H1 (cell line): ENCODE measurements around the gene TPRX1. TPM values are rescaled to one million over a fixed set of nuclear protein-coding genes. Genes with fewer than 3 reads are reported as not detected.

ENCODE experiments used
- CTCF ChIA-PET: fragments of 300-600 bp; sonication (Branson Sonifier 250); formaldehyde crosslinking; loops from one replicate; lab custom pipeline; 2021; ENCODE audit not compliant: partially characterized antibody; lab: Charles Lee
- POLR2A ChIA-PET: fragments of 300-600 bp; sonication (Branson Sonifier 250); formaldehyde crosslinking; loops from one replicate; lab custom pipeline; 2021; ENCODE audit warnings: inconsistent platforms; ENCODE audit not compliant: partially characterized antibody; lab: Charles Lee
- DNase-seq, 2 experiments: peaks; one replicate each; pipeline versions ENCODE4 v3.0.0 to v3.0.0-alpha.2; 2010 to 2022; ENCODE audit warnings: low spot score in 2 of 2, low read depth in 1 of 2, mixed read lengths in 1 of 2
- FAIRE-seq: peaks from 2 replicates; lab custom pipeline; 2011; peaks lifted over from hg19 to GRCh38; lab: Jason Lieb, UNC
- H2AFZ ChIP-seq: 2 replicates; pipeline ENCODE4 v1.8.1; 2012; ENCODE audit warnings: low read length, inconsistent platforms
- H2AK5ac ChIP-seq: 2 replicates; pipeline ENCODE4 v1.6.1; 2013; ENCODE audit warnings: low read depth, low read length
- H2BK120ac ChIP-seq: replicated peaks from 2 replicates; pipeline ENCODE3; 2013; ENCODE audit warnings: low read depth, low read length, inconsistent platforms
- H2BK12ac ChIP-seq: 2 replicates; pipeline ENCODE4 v1.6.1; 2013; ENCODE audit warnings: low read depth, low read length
- H2BK15ac ChIP-seq: 2 replicates; pipeline ENCODE4 v1.6.1; 2013; ENCODE audit warnings: low read length
- H2BK20ac ChIP-seq: 2 replicates; pipeline ENCODE4 v1.6.1; 2013; ENCODE audit warnings: low read length
- H2BK5ac ChIP-seq: 2 replicates; pipeline ENCODE4 v1.6.1; 2013; ENCODE audit warnings: low read depth, low read length
- H3K14ac ChIP-seq: 2 replicates; pipeline ENCODE4 v1.6.1; 2013; ENCODE audit warnings: inconsistent platforms; ENCODE audit not compliant: insufficient read length
- H3K18ac ChIP-seq: 2 replicates; pipeline ENCODE4 v1.6.1; 2013; ENCODE audit warnings: low read length; ENCODE audit errors: extremely low read depth
- H3K23ac ChIP-seq: 2 replicates; pipeline ENCODE4 v1.6.1; 2013; ENCODE audit warnings: inconsistent platforms; ENCODE audit not compliant: insufficient read length
- H3K23me2 ChIP-seq: 2 replicates; pipeline ENCODE4 v1.6.1; 2013; ENCODE audit warnings: low read depth, low read length
- H3K27ac ChIP-seq: 2 replicates; pipeline ENCODE4 v1.6.1; 2011; ENCODE audit warnings: low read depth, low read length, inconsistent platforms
- H3K27me3 ChIP-seq, 4 experiments: replicated peaks in 1 of 4; 1 replicate in 1 of 4; 2 replicates in 3 of 4; pipeline versions ENCODE4 v1.6.1 to v1.8.1; 2011 to 2013; ENCODE audit warnings: low read length in 3 of 4, mild to moderate bottlenecking in 3 of 4, inconsistent platforms in 2 of 4, mixed read lengths in 2 of 4, moderate library complexity in 1 of 4; ENCODE audit not compliant: control insufficient read depth in 3 of 4, insufficient read depth in 3 of 4; ENCODE audit errors: extremely low read depth in 1 of 4
- H3K36me3 ChIP-seq, 4 experiments: 2 replicates each; pipeline versions ENCODE4 v1.6.1 to v1.8.1; 2011 to 2013; ENCODE audit warnings: mild to moderate bottlenecking in 4 of 4, low read length in 3 of 4, moderate library complexity in 2 of 4, control low read depth in 1 of 4, inconsistent platforms in 1 of 4; ENCODE audit not compliant: insufficient read depth in 4 of 4, control insufficient read depth in 2 of 4
- H3K4ac ChIP-seq: replicated peaks from 2 replicates; pipeline ENCODE3; 2013; ENCODE audit warnings: low read length, low read depth, mixed read lengths, inconsistent platforms; ENCODE audit not compliant: insufficient read length
- H3K4me1 ChIP-seq, 4 experiments: replicated peaks in 1 of 4; 1 replicate in 1 of 4; 2 replicates in 3 of 4; pipeline versions ENCODE4 v1.6.1 to v1.8.1; 2011 to 2013; ENCODE audit warnings: low read length in 3 of 4, inconsistent platforms in 2 of 4, mixed read lengths in 1 of 4; ENCODE audit not compliant: insufficient read depth in 4 of 4, control insufficient read depth in 3 of 4
- H3K4me2 ChIP-seq, 2 experiments: 2 replicates each; pipeline versions ENCODE4 v1.6.1 to v1.8.1; 2011 to 2013; ENCODE audit warnings: low read depth in 2 of 2, low read length in 2 of 2, control low read depth in 1 of 2, inconsistent platforms in 1 of 2, mild to moderate bottlenecking in 1 of 2; ENCODE audit not compliant: insufficient read depth in 1 of 2
- H3K4me3 ChIP-seq, 4 experiments: fragments of 200-600, 300-600 bp in 1 of 4; sonication (generic), shearing (Covaris generic), sonication (Bioruptor Twin) in 1 of 4; 2 replicates each; pipeline versions ENCODE4 v1.5.1 to v1.8.1; 2011 to 2016; ENCODE audit warnings: low read length in 4 of 4, low read depth in 3 of 4, control low read depth in 2 of 4, inconsistent platforms in 2 of 4, mild to moderate bottlenecking in 2 of 4, mixed read lengths in 1 of 4, moderate library complexity in 1 of 4; ENCODE audit not compliant: insufficient read depth in 2 of 4; ENCODE audit errors: extremely low read depth in 1 of 4
- H3K56ac ChIP-seq: replicated peaks from 2 replicates; pipeline ENCODE3; 2013; ENCODE audit warnings: low read depth, mild to moderate bottlenecking, mixed read lengths, low read length, inconsistent platforms; ENCODE audit not compliant: insufficient read length
- H3K79me1 ChIP-seq: 2 replicates; pipeline ENCODE4 v1.6.1; 2013; ENCODE audit warnings: low read depth, low read length, control low read depth
- H3K79me2 ChIP-seq, 2 experiments: 2 replicates each; pipeline versions ENCODE4 v1.6.1 to v1.8.1; 2012 to 2013; ENCODE audit warnings: low read length in 2 of 2, mild to moderate bottlenecking in 2 of 2, inconsistent platforms in 1 of 2; ENCODE audit not compliant: insufficient read depth in 2 of 2, control insufficient read depth in 1 of 2
- H3K9ac ChIP-seq, 4 experiments: replicated peaks in 1 of 4; 1 replicate in 1 of 4; 2 replicates in 3 of 4; pipeline versions ENCODE4 v1.6.1 to v1.8.1; 2011 to 2013; ENCODE audit warnings: low read depth in 3 of 4, low read length in 3 of 4, control low read depth in 2 of 4, mild to moderate bottlenecking in 2 of 4, moderate library complexity in 2 of 4, inconsistent platforms in 1 of 4; ENCODE audit errors: extremely low read depth in 1 of 4
- H3K9me3 ChIP-seq, 2 experiments: 2 replicates each; pipeline versions ENCODE4 v1.6.1 to v1.8.1; 2012 to 2013; ENCODE audit warnings: mild to moderate bottlenecking in 2 of 2, moderate library complexity in 2 of 2, control low read depth in 1 of 2, inconsistent platforms in 1 of 2, low read depth in 1 of 2, low read length in 1 of 2, mixed read lengths in 1 of 2; ENCODE audit not compliant: insufficient read depth in 2 of 2
- H4K20me1 ChIP-seq, 2 experiments: replicated peaks in 1 of 2; 2 replicates each; pipeline versions ENCODE3 to v1.8.1; 2011 to 2013; ENCODE audit warnings: inconsistent platforms in 2 of 2, low read length in 2 of 2, mild to moderate bottlenecking in 1 of 2; ENCODE audit not compliant: insufficient read depth in 2 of 2, control insufficient read depth in 1 of 2
- H4K5ac ChIP-seq: 2 replicates; pipeline ENCODE4 v1.6.1; 2013; ENCODE audit warnings: low read length, low read depth, mixed read lengths, inconsistent platforms; ENCODE audit not compliant: insufficient read length
- H4K8ac ChIP-seq: 2 replicates; pipeline ENCODE4 v1.8.0; 2013; ENCODE audit warnings: mild to moderate bottlenecking, moderate library complexity, low read length, inconsistent platforms; ENCODE audit not compliant: insufficient read depth; ENCODE audit errors: extremely low read depth
- H4K91ac ChIP-seq: replicated peaks from 2 replicates; pipeline ENCODE3; 2013; ENCODE audit warnings: low read length, mixed read lengths, inconsistent platforms; ENCODE audit not compliant: insufficient read length
- CBX5 ChIP-seq: fragments of 300-800, 300-1000 bp; sonication (generic); IDR thresholded peaks from 2 replicates; pipeline ENCODE4 v1.7.1; 2016; ENCODE audit warnings: antibody characterized with exemption, low read length, low read depth
- CBX8 ChIP-seq: fragments of 300-800, 300-1000 bp; sonication (generic); IDR thresholded peaks from 2 replicates; pipeline ENCODE4 v1.7.1; 2016; ENCODE audit warnings: low read depth, low read length, borderline replicate concordance
- CTCF ChIP-seq, 3 experiments: IDR thresholded peaks; 1 replicate in 2 of 3; 2 replicates in 1 of 3; pipeline versions ENCODE4 v1.5.1 to v1.6.1; 2011; ENCODE audit warnings: low read length in 3 of 3, mild to moderate bottlenecking in 3 of 3, inconsistent platforms in 2 of 3, low read depth in 1 of 3, moderate library complexity in 1 of 3; ENCODE audit not compliant: insufficient read depth in 1 of 3; ENCODE audit errors: control extremely low read depth in 1 of 3
- WGBS, 2 experiments: shearing (Covaris generic) in 1 of 2; methylation state at CpG; one replicate each; pipeline versions ENCODE4 v1.1.6 to v1.1.7; 2013 to 2015; ENCODE audit warnings: low lambda C conversion rate in 2 of 2, mixed read lengths in 2 of 2, inconsistent platforms in 1 of 2, low coverage in 1 of 2, missing lambda C conversion rate in 1 of 2; ENCODE audit not compliant: insufficient replicate concordance in 2 of 2, insufficient coverage in 1 of 2, insufficient read length in 1 of 2; ENCODE audit errors: extremely low coverage in 1 of 2, missing lambda C conversion rate in 1 of 2; 5-methylcytosine and 5-hydroxymethylcytosine counted together
- polyA plus RNA-seq, 7 experiments: library from polyadenylated mRNA; depleted of rRNA in 3 of 7; stranded (reverse) in 5 of 7; unstranded in 2 of 7; fragments of >200 nt in 5 of 7; fragments of 200-250 nt in 2 of 7; gene quantifications; 1 replicate in 5 of 7; 2 replicates in 1 of 7; 4 replicates in 1 of 7; pipeline versions ENCODE4 v1.2.1 to v1.2.3, GENCODE V29; 2011 to 2013; ENCODE audit warnings: missing spikeins in 2 of 7, mixed read lengths in 2 of 7
- total RNA-seq: library from RNA; stranded (reverse); fragmentation: NEBNext Ultra II Directional; extraction: Animal tissue kit (Norgen Biotek cat#: 25700); gene quantifications from 2 replicates; pipeline ENCODE4 v1.2.1, GENCODE V29; 2021

Gene TPRX1
- total and polyA plus RNA-seq, 2 of the 8 experiments (the other 6 are each of a cell fraction or from before 2014, with no cell fraction given): 0.03 TPM; not detected in 1

- Histone ChIP-seq H2BK120ac (no peak overlapping the region), H4K20me1 (peaks cover 0 to 3% of the 10 kb centered on the region in 2 experiments), H3K4ac (no peak overlapping the region), H3K14ac (no peak overlapping the region), H3K56ac (no peak overlapping the region), H4K5ac (no peak overlapping the region), H3K23ac (no peak overlapping the region), H3K79me2 (no peaks in the 10 kb centered on the region), H3K4me2 (no peak overlapping the region), H2AK5ac (no peak overlapping the region), H2BK15ac (peak overlapping the region; percentile 94; the same call in 1 of the 2 replicates), H3K27me3 (no peaks in the 10 kb centered on the region), H4K91ac (no peak overlapping the region), H3K9ac (no peak overlapping the region), H2BK5ac (0 out of 2 replicates have a peak overlapping the region, but pooled peaks have one; percentile 3), H2AFZ (no peak overlapping the region), H3K4me1 (peaks cover 0 to 8% (median 4%) of the 10 kb centered on the region in 4 experiments; a peak in 3 of 7 replicates), H3K36me3 (no peaks in the 10 kb centered on the region), H3K27ac (no peak overlapping the region), H3K4me3 (no peak overlapping the region), H3K23me2 (no peaks in the 10 kb centered on the region; the same call in 1 of the 2 replicates), H3K79me1 (no peaks in the 10 kb centered on the region), H2BK12ac (no peak overlapping the region), H4K8ac (no peak overlapping the region), H3K9me3 (no peaks in the 10 kb centered on the region), H2BK20ac (no peak overlapping the region), H3K18ac (no peak overlapping the region)
- FAIRE-seq (no peak), DNase-seq (no peak)
- ChIA-PET CTCF (interaction anchor here (0.6 to 2.1 kb wide), 6 partner anchors 8 to 40 kb away, joined by 3 to 6 read pairs (median 4); no protein-coding TSS in a partner anchor), POLR2A (no interaction called here)
- 84% methylated on average over 8 of the region's 8 CpGs; no CpG with 5 or more reads in 1 of the 2 experiments for WGBS, 2 experiments
- no peak for TF ChIP-seq CBX5
- no peak for TF ChIP-seq CTCF (IDR thresholded peaks at IDR 0.05; ENCODE audit: control extremely low read depth in 1 of 3, insufficient read depth in 1 of 3, low read depth in 1 of 3, low read length in 3 of 3)
- no peak for TF ChIP-seq CBX8
Observed at GRCh38 chr19:47836038-47836437, 31.7 kb upstream of the TPRX1 start.
